Endothelial cell (in vitro differentiated cells): ENCODE results near the gene GLI3. TPM values are rescaled to one million over a fixed set of nuclear protein-coding genes. Genes with fewer than 3 reads are reported as not detected.

Experiments
- DNase-seq: peaks from one replicate; pipeline ENCODE4 v3.0.0; 2021; ENCODE audit warnings: low spot score
- H3K27ac Mint-ChIP-seq: one replicate; pipeline ENCODE4 v1.8.0; 2021; ENCODE audit warnings: mixed read lengths, inconsistent platforms; ENCODE audit not compliant: unreplicated experiment
- H3K27me3 Mint-ChIP-seq: one replicate; pipeline ENCODE4 v1.8.0; 2021; ENCODE audit warnings: mild to moderate bottlenecking, moderate library complexity, mixed read lengths, inconsistent platforms; ENCODE audit not compliant: unreplicated experiment
- H3K36me3 Mint-ChIP-seq: one replicate; pipeline ENCODE4 v1.8.0; 2021; ENCODE audit warnings: mild to moderate bottlenecking, low read depth, mixed read lengths, inconsistent platforms; ENCODE audit not compliant: unreplicated experiment
- H3K4me1 Mint-ChIP-seq: one replicate; pipeline ENCODE4 v1.8.0; 2021; ENCODE audit warnings: mild to moderate bottlenecking, mixed read lengths, inconsistent platforms; ENCODE audit not compliant: unreplicated experiment
- H3K4me3 Mint-ChIP-seq: one replicate; pipeline ENCODE4 v1.8.0; 2021; ENCODE audit warnings: mild to moderate bottlenecking, mixed read lengths, inconsistent platforms; ENCODE audit not compliant: unreplicated experiment
- H3K9me3 Mint-ChIP-seq: one replicate; pipeline ENCODE4 v1.8.0; 2021; ENCODE audit warnings: mixed read lengths, inconsistent platforms; ENCODE audit not compliant: unreplicated experiment
- CTCF ChIP-seq: fragments of 200-600 bp; sonication (generic); IDR thresholded peaks from one replicate; pipeline ENCODE4 v1.5.0; 2021; ENCODE audit warnings: antibody characterized with exemption; ENCODE audit not compliant: unreplicated experiment
- total RNA-seq: library from RNA; stranded (reverse); fragmentation: NEBNext Ultra II Directional; extraction: Animal tissue kit (Norgen Biotek cat#: 25700); gene quantifications from one replicate; pipeline ENCODE4 v1.2.1, GENCODE V29; 2021; ENCODE audit not compliant: unreplicated experiment

GLI3 gene
- total RNA-seq, 1 donor from 2014 or later: 24.9 TPM

- no peaks in the 10 kb centered on the region for H3K27me3 Mint-ChIP-seq
Measured at GRCh38 chr7:42176724-42177101, 60.3 kb downstream of the GLI3 start.

DNA sequence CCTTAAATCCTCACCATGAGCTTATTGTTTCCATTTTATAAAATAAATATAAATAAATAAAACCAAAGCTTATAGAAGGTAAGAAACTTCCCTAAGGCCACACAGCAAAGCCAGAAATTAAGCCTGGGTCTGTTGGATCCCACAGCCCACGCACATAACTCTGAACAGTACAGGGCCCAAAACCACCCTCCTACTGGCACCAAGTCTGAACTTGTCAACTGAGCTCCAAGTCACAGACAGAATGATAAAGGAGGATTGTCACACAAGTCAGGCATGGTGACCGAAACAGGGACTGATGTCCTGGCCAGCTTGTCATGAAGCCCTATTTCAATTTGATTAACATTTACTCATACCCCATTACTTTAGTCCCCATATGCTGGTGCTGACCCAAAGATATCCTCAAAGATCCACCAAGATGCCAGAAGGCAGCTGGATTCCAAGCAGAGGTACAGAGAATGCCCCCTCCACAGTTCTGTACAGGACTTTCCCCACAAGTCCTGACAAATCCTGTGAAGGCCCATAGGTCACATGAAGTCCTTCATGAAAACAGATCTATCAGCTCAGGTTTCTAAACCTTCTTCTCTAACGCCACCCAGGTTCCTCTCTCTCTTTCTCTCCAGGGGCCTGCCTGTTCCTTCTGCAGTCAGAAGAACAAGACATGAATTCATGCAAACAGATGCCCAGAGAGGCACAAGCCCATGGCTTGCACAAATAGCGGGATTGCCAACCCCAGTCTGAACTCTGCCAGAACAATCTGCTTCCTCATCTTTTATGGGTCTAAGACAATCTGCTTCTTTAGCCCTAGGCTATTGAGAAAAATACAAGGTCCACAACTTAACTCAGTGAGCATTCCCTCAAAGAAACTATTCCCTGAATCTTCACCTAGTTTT, 60.9 kb downstream of the GLI3 start:
- H3K4me3 Mint-ChIP-seq: no peak overlapping the region
- no peak for TF ChIP-seq CTCF
- no peaks in the 10 kb centered on the region for H3K36me3 Mint-ChIP-seq
- H3K27me3 Mint-ChIP-seq: no peaks in the 10 kb centered on the region
- H3K9me3 Mint-ChIP-seq: no peaks in the 10 kb centered on the region
- no peak for DNase-seq
- no peaks in the 10 kb centered on the region for H3K4me1 Mint-ChIP-seq
- no peak overlapping the region for H3K27ac Mint-ChIP-seq

More at GRCh38 chr7:42176724-42177101, 60.3 kb downstream of the GLI3 start:
- no peak for TF ChIP-seq CTCF
- Mint-ChIP-seq H3K36me3 (no peaks in the 10 kb centered on the region), H3K9me3 (no peaks in the 10 kb centered on the region), H3K4me1 (no peaks in the 10 kb centered on the region), H3K4me3 (no peak overlapping the region), H3K27ac (no peak overlapping the region)
- no peak for DNase-seq

GRCh38 chr7:42174391-42174912, 62.6 kb downstream of the GLI3 start:
- DNase-seq: no peak
- no peak for TF ChIP-seq CTCF
- Mint-ChIP-seq H3K36me3 (no peaks in the 10 kb centered on the region), H3K4me1 (no peaks in the 10 kb centered on the region), H3K27ac (no peak overlapping the region), H3K9me3 (no peaks in the 10 kb centered on the region), H3K27me3 (no peaks in the 10 kb centered on the region), H3K4me3 (no peak overlapping the region)

DNA sequence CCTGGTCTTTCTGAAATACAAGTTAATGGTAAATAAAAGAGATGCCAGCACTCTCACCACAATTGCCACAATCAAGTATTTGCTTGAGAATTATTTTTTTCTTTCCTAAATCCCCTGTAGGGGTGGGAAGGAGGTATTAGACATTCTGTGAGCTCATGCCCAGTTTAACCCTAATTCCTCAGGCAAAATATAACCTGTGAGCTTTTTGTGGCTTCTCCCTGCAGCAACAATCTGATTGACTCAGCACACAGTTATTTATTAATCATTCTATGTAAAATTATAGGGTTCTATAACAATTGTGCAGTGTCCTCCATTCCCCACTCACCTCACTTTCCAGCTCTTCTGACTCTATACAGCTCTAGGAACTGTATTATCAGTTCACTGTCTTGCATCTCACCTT, 66.3 kb downstream of the GLI3 start:
- no peak overlapping the region for H3K4me3 Mint-ChIP-seq
- no peaks in the 10 kb centered on the region for H3K4me1 Mint-ChIP-seq
- DNase-seq: no peak
- H3K9me3 Mint-ChIP-seq: no peaks in the 10 kb centered on the region
- H3K36me3 Mint-ChIP-seq: no peaks in the 10 kb centered on the region
- no peak overlapping the region for H3K27ac Mint-ChIP-seq
- no peaks in the 10 kb centered on the region for H3K27me3 Mint-ChIP-seq
- no peak for TF ChIP-seq CTCF

GRCh38 chr7:42168512-42168911, 68.5 kb downstream of the GLI3 start:
- no peaks in the 10 kb centered on the region for H3K36me3 Mint-ChIP-seq
- TF ChIP-seq CTCF: no peak
- H3K4me1 Mint-ChIP-seq: no peaks in the 10 kb centered on the region
- no peaks in the 10 kb centered on the region for H3K27me3 Mint-ChIP-seq
- no peaks in the 10 kb centered on the region for H3K9me3 Mint-ChIP-seq
- no peak overlapping the region for H3K27ac Mint-ChIP-seq
- H3K4me3 Mint-ChIP-seq: no peak overlapping the region
- DNase-seq: no peak
